GM12874 (cell line): ENCODE data around the gene PSTPIP1.

ENCODE experiments used
- TF ChIP-seq, protein P1 (sequence below): IDR thresholded peaks from 2 replicates; pipeline ENCODE4 v1.5.1; 2011; ENCODE audit warnings: low read depth, mild to moderate bottlenecking, control low read depth, low read length, moderate library complexity; ENCODE audit not compliant: insufficient read depth

Gene PSTPIP1

DNA sequence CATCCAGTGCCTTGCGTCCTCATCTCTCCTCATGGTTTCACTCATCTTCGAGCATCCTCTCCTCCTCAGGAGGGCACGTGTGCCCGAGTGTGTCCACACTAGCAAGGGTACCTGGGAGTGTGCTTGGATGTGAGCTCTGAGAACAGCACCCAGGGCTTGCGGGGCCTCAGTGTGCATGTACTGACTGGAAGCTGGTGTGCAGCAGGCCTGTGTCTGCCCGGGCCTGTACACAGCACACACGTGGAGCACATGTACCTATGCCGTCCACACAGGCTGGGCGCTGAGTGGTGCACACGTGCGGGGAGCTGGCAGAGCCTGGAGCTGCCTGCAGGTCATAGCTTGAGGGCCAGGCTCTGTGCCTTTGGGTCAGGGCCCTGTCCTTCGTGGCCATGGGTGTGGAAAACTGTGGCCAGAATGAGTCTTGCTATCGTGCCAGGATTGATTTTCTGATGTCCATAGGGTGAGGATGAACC, 41.1 kb downstream of the PSTPIP1 start:
- TF ChIP-seq, protein P1, sequence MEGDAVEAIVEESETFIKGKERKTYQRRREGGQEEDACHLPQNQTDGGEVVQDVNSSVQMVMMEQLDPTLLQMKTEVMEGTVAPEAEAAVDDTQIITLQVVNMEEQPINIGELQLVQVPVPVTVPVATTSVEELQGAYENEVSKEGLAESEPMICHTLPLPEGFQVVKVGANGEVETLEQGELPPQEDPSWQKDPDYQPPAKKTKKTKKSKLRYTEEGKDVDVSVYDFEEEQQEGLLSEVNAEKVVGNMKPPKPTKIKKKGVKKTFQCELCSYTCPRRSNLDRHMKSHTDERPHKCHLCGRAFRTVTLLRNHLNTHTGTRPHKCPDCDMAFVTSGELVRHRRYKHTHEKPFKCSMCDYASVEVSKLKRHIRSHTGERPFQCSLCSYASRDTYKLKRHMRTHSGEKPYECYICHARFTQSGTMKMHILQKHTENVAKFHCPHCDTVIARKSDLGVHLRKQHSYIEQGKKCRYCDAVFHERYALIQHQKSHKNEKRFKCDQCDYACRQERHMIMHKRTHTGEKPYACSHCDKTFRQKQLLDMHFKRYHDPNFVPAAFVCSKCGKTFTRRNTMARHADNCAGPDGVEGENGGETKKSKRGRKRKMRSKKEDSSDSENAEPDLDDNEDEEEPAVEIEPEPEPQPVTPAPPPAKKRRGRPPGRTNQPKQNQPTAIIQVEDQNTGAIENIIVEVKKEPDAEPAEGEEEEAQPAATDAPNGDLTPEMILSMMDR: no peak

DNA sequence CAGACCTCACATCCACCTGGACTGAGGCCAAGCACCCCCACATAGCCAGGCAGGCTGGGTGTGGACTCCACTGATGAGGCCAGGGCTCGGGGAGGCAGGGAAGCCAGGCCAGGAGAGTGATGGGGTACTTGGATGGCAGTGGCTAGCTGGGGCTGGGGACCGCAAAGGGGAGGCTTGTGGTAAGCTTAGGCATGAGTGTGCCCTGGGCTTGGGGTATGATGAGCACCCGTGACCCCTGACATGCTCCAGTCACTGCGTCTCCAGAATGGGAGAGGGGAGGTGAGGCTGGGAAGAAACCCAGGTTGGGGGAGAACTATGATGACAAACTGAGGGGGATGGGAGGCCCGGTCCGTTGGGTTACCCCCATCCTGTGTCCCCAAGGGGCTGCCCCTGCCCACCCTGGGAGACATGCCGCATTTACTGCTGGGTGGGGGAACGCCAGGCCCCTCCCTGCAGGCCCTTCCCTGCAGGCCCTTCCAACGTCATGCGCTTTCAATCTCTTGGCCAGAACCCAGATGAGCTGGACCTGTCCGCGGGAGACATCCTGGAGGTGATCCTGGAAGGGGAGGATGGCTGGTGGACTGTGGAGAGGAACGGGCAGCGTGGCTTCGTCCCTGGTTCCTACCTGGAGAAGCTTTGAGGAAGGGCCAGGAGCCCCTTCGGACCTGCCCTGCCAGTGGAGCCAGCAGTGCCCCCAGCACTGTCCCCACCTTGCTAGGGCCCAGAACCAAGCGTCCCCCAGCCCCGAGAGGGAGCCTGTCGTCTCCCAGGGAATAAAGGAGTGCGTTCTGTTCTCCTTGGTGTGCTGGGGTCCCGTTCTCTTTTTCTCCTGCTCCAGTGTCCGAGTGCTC, 41.8 kb downstream of the PSTPIP1 start:
- TF ChIP-seq, protein P1: no peak

DNA sequence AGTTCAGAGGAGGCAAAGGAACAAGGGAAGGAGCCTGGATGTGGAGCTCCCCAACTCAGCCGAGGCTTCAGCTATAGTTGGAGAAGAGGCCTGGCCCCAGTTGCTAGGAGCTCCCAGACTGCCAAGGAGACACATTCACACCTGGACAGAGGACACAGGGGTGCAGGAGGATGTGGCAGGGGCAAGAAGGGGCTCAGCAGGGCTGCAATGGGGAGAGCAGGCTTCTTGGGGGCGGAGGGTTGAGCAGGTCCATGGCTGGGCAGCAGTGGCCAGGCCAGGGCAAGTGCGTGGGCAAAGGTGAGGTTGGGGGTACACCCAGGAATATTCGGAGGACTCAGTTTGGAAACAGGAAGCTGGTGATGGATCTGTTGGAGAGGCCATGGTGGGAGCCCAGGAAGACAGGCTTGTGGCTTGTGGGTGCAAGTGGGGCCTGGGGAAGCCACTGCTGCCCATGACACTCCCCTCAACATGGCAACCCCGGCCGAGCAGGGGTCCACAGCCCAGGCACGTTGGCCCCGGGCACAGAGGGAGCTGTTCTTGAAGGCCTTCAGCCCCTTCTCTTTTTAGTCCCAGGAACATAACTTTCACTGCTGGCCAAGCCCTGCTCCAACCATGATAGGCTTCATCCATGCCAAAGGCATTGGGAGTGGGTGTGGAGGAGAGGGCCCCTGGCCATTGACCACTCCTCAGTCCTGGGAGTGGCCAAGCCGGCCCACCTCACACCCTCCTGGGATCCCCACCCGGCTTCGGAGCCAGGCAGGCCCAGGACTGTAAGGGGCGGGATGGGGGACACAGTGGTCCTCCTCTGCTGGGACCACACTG, 42.7 kb downstream of the PSTPIP1 start:
- TF ChIP-seq, protein P1: no peak

DNA sequence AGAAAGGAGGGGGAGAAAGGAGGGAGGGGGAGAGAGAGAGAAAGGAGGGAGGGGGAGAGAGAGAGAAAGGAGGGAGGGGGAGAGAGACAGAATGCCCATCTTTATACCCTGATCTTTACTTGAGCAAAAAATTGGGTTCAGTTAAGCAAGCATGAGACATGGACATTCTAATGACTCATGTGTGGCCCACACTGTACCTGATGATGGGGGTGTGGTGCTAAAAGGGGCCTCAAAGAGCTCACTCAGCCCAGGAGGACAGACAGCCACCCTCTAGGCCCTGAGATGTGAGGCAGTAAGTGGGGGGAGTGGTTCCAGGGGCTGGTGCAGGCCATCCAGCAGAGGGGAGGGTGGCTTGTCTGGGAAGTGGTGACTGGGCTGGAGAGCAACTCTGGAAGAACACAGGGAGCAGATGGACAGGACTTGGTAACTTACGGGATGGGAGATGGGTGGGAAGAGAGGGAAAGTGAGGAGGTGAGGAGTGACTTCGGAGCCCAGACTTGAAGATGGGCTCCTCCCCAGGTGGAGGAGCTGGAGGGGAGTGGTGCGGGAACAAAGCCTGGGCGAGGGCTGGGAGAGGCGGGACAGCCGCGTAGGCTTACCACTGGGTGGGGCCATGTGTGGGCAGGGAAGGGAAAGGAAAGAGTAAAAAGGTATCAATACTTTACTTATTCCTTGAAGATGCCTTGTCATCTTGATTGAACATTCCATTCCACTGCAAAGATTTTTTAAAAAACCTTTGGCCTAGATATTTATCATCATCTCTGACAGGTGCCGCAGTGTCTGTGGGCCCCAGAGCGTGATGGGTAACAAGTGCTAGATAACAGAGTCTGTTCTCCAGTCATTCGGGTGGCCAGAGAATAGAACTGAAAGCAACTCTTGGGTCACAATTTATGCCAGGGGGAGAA, 43.6 kb downstream of the PSTPIP1 start:
- TF ChIP-seq, protein P1: no peak

DNA sequence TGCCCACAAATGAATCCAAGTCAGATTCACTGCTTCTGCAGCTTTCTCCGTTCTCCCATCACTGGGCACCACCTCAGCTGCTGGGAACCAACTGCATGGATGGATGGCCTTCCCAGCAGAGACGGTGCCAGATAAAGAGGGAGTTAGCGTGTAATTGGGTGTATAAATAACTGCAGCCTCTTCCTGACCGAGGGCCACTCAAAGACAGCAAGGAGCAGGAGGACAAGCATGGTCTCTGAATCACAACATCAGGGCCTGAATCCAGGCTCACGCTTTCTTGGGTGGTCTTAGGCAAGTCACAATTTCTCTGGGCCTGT, 44.2 kb downstream of the PSTPIP1 start:
- TF ChIP-seq, protein P1: no peak

DNA sequence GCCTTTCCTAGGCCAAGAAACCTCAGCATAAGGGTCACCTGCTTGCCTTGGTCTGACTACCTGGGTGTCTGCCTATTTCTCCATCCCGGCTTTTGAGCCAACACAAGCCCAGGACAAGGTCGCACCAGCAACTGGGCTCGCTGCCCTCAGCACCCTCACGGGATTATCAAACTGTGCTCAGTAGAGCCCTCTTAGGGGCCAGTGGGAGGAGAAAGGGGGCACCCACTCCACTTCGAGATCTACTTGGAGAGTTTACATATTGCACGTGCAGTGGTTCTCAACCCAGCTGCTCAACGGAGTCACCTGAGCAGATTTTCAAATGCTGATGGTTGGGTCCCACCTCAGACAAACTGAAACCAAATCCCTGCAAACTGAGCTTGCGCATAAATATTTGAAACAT, 44.9 kb downstream of the PSTPIP1 start:
- TF ChIP-seq, protein P1: no peak
